ENCODE data around the gene TFCP2.

TFCP2 gene

DNA sequence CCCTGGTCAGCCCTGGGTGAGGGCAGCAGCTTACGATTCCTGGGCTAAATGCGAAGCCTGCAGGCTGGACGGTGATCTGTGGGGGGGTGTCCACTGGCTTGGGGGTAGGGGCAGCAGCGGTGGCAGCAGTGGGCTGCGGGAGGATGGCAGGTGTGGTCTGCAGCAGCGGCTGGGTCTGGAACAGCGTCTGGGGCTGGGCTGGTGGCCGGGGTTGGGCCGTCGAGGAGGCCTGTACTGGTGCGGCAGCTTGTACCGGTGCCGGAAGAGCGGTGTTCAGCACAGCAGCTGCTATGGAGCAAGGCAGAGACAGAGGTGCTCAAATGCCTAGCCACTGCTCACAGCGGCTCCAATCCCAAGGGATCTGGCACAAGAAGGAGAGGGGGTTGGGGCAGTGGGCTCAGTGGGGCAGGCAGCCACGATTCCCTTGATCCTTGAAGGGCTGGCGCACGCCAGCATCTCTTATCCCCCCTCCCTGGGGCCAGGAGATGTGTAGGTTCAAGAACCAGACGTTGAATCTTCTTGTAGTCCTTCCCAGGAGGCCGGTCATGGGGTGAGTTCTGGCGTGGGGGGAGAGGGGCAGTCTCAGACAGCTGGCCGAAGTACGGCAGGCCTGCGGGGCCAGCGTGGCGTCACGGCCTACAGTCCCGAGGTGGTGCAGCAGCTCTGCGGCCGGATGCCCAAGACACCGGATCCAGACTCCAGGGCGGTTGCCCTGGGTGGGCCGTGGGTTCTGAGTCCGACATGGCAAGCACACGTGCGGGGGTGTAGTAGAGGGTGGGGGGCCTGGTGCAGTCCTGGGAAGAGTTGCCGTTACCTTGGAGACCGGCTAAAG, 25.0 kb upstream of the TFCP2 start:
- DNase-seq (ENCODE audit: low read depth, low spot score), result no peak

DNA sequence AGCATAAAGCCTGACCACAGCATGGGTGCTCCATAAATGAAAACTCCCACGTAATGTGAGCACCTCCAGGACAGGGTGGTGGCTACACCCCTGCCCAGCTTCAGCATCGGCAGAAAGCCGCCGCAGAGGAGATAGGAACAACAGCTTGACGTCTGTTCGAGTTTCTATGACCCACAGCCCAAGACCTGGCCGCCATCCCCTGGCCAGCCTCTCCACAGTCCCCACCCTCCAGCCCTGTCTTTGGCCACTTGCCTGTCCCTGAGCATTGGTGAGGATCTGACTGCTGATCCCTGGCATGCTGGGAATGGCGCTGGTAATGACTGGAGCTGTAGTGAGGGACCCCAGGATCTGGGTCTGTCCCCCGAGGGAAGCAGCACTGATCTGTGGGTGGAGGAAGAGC, 23.6 kb upstream of the TFCP2 start:
- DNase-seq (ENCODE audit: low read depth, low spot score), result no peak

DNA sequence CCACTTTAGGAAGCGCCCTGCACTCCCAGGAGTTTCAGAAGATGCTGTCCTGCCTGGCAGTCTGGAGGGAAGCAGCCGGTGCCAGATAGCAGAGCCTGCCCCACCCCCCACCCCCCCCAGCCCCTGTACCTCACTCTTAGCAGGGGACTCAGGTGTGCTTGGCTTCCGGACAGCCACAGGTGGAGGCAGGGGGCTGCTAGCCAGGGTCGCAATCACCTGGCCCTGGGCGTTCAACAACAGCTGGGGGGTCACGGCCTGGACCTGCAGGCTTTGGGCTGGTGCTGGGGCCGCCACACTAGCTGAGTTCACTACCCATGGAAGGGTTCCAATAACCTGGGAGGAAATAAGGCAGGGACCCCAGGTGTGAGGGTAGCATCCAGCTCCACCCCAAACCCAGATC, 22.9 kb upstream of the TFCP2 start:
- no peak for DNase-seq (ENCODE audit: low read depth, low spot score)

DNA sequence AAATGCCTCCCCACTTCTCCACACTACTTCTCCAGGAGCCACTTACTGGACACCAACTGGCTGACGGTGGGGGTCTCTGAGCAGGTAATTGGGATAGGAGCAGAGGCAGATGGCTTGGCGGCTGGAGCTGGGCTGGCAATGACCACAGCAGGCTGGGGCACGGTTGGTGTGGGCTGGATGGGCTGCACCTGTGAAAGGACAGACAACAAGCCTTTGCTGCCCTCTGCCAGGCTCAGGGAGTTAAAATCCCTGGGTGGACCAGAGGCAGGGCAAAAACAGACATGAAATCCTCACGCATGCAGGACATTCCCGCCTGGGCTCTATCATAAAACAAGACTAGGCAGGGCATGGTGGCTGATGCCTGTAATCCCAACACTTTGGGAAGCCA, 19.3 kb upstream of the TFCP2 start:
- DNase-seq (ENCODE audit: low read depth, low spot score), result no peak

DNA sequence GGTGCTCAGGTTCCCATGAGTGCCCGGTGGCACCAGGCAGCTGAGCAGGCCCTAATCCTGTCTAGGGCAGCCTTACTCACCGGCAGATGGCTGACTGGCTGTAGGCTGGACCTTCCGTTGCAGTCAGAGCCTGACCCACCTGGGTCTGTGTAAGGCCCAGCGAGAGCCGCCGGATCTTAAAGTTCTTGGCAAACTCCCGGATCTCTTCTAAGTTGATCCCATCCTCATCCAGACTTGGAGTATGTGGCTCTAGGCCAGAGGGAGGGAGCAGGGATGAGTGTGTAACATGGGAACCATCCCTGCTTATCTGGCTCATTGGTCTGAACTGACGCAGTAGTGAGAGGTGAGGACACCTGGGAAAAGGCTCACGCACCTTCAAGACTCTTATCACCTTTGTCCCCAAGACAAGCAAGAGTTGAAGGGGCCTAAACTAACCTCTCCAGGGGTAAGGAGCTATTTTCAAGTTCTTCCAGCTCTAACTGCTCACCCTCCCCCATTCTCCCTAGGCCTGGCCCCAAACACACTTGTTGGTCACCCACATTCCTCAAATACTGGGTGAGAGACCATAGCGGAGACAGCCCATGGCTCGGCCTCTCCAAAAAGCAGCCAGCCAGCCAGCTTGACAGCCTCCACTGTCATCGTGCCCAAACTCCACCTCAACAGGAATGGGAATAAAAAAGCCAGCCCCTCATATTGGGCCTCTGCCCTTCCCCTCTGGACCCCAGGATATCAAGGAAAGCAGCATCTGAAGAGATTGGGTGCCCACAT, 18.8 kb upstream of the TFCP2 start:
- no peak for DNase-seq (ENCODE audit: low read depth, low spot score)

DNA sequence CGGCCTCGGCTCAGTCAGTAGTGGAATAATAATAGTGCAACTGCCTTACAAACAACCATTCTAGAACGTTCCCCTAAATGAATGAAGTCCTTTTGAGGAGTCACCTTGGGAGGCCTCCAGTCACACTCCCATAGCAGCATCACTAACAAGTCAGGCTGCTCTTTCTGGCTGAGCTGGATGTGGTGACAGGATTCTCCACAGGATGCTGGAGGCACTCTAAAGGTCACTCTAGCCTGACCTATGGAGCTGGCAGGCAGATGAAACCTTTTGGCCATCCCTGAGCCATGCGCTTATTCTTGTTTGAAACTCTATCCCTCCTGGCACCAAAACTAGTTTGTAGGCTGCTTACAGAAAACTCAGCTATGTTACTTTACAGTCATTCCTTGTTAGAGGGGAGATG, 17.9 kb upstream of the TFCP2 start:
- no peak for DNase-seq (ENCODE audit: low read depth, low spot score)

DNA sequence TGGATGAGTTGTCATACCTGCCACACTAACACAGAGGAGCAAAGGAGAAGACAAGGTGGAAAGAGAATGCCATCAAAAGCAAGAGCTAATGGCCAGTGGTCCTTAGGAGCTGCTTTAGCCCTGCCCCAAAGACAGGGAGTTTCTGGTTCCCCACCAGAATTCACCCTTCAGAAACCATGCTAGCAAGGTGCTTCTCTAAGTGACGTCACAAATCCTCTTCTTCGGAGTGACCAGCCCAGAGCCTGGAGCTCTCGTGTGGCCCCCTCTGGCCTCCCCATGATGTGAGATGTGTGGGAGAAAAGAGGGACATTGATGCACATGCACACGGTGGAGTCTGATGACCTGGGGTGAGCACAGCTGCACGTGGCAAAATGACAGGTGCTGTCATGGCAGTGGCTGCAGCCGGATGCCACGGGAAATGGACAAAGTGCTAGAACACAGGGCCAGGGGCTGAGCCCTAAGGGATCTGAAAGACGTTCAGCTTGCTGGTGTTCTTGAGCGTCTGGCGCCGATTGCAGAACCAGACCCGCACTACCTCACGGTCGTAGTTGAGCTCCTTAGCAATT, 16.9 kb upstream of the TFCP2 start:
- DNase-seq (ENCODE audit: low read depth, low spot score), result no peak

DNA sequence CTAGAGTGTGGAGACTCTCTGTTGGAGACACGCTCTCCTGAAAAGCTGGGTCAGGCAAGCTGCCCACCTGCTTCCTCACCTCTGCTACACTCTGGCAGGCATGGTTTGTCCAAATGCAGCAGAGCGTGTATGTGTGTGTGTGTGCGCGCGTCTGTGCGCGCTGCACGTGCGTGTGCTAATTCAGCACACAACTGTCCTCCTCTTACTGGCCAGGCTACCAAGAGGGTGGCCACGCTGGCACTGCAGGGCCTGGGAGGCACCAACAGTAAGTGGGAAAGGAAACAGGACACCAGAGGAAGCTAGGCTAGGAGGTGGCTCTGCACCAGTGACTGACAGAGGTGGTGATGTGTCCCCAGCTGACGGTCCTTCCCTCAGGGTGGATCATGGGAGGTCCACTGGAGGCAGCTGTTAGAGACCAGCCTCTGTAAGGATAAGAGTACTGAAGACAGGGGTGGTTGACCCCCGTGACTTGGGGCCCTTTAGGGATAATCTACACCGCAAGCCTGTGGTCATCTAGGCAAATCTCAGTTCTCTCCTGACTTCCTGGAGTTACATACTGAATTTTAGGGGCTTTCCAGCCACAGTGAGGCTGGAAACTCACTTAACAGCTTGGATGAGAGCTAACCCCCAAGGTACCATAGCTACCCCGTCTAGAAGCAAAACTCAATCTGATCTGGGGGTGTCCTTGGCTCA, 15.6 kb upstream of the TFCP2 start:
- DNase-seq (ENCODE audit: low read depth, low spot score), result no peak

DNA sequence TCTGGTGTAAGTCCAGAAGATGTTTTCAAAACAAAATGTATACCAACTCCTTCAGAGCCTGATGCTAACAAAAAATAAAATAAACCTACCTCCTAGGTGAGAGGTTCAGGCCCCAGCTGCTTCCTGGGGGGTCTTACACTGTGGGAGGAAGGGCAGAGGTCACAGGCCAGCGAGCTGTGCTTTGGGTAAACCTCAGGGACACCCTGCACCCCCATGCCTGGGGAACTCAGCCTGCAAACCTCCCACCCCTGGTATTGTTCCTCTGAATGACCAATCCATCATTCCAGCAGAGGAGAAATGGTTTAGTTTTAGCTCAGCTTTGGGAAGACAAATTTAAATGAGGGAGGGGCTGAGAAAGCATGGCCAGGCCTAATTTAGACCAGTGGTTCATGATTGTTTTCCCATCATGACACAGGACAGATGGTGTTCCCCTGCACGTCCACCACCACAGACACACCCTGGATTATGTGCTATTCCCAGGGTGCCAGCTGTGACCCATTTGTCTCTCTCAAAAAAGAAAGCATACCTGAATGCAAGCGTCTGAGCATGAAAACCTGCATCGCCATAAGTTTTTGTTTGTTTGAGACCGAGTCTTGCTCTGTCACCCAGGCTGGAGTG, 14.5 kb upstream of the TFCP2 start:
- DNase-seq (ENCODE audit: low read depth, low spot score), result no peak

DNA sequence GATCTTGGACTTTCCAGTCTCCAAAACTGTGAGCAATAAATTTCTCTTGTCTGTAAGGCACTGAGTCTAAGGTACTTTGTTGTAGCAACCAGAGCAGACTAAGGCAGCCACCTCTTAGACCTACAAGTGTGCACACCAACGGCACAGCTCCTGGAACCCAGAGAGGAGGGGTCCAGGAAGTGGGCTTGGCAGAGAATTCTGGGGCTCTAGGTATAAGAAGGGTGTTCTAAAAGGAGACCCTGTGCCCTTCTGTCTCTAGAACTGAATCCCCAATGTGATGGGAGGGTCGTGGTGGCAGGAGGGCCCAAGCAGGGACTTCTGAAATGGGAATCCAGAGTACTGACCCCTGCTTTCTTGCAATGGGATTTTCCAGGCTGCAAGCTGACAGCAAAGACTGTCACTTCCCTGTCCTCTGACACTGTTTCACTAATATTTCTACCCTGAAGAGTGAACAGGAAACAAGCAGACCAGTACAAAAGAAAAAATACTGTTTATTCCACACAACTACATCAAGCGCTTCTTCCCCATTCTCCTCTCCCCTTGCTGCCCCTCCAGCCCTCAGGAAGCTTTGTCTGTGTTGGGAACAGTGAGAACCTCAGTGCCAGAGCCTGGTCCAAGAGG, 13.6 kb upstream of the TFCP2 start:
- DNase-seq (ENCODE audit: low read depth, low spot score), result no peak

DNA sequence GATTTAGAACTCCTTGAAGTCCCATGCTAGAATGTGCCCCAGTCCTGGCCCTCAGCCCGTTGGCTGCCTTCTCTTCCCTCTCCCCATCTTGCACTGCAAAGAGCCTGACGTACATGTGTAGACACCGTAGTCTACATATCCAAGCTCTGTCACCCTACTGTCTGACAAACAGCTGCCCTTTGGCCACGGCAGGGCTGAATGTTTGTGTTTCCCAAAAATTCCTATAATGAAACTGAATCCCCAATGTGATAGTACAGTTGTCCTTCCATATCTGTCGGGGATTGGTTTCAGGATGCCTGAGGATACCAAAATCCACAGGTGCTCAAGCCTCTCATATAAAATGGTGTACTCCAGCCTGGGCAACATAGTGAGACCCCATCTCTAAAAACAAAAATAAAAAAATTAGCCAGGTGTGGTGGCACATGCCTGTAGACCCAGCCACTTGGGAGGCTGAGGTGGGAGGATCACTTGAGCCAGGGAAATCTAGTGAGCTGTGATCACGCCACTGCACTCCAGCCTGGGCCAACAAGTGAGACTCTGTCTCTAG, 12.3 kb upstream of the TFCP2 start:
- DNase-seq (ENCODE audit: low read depth, low spot score), result no peak

DNA sequence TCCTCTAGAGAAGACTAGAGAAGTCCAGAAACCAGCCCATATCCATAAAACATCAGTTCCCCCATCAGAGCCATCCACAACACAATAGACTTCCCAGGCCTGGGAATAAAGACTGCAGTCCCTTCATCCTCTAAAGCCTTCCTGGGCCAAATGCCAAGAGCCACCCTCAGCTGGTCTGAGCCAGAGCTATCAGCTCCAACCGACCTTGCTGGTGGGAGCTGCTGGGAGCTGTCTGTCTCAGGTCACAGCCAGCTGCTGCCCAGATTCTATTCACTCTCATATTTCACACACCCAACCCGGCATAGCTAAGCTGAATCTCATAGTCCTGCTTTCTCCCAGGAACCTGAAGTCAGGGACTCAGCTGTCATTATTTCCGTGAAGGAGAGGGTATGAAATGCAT, 10.9 kb upstream of the TFCP2 start:
- no peak for DNase-seq (ENCODE audit: low read depth, low spot score)

DNA sequence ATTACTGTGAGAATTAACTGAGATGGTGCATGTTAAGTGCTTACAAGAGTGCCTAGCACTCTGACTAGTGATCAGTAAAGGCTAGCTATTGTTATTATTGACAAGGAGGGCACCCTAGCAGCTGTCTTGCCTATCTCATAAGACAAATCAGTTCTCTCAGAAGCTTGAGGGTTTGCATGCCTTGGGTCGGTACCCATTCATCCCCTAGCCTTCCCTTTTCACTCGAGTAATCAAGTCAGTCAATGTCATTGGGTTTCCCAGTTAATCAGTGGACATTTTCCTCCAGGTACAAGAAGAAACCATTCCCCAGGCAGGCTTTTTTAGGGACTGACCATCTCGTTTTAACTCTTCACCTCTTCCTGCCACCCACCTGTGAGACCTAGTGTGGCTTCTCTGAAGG, 10.4 kb upstream of the TFCP2 start:
- DNase-seq (ENCODE audit: low read depth, low spot score), result no peak

DNA sequence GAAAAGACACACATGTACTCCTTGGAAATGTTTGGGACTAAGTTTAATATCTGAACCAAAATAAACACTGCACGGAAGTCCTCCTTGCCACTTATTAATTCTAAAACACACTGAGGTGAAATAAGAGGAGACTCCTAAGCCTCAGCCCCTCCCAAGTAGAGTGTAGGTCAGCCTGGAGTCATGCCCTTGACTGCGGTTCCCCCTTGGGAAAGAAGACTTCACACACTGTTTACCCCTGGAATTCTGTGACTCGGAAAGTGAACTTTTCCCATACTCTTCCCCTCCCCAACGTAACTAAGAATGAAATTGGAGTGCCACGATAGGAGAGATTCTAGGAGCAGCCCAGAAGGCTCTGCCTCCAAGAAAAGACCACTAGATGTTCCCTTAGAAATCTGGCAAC, 8.6 kb upstream of the TFCP2 start:
- DNase-seq (ENCODE audit: low read depth, low spot score), result no peak

DNA sequence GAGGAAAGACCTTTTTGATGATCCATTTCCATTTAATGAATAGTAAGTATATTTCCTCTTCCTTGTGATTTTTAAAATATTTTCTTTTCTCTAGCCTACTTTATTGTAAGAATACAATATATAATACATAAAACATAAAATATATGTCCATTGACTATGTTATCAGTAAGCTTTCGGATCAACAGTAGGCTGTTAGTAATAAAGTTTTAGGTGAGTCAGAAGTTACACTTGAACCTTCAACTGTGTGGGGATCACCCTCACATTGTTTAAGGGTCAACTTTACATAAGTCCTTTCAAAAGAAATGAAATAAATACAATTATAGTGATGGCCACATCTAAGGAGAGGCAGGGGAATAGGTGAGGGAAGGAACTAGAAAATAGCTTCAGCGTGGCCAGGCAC, 5.0 kb upstream of the TFCP2 start:
- DNase-seq (ENCODE audit: low read depth, low spot score), result no peak

DNA sequence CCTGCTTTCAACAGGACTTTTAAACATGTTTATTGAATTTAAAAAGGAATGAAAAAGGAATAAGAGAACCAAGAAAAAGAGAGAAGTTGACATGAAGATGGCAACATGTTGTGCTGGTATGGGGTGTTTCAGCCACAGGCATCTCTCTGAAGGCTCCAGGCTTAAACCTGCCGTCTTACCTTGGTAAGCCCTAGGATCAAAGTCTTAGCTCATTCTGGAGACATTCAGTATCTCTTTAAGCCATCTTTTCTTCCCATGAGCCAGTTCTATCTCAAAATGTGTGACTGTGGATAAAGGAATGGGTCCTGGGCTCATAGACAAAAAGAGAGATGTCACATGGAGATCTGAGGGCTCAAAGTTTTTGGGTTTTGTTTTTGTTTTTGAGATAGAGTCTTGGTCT, 1.6 kb upstream of the TFCP2 start:
- no peak for DNase-seq (ENCODE audit: low read depth, low spot score)

DNA sequence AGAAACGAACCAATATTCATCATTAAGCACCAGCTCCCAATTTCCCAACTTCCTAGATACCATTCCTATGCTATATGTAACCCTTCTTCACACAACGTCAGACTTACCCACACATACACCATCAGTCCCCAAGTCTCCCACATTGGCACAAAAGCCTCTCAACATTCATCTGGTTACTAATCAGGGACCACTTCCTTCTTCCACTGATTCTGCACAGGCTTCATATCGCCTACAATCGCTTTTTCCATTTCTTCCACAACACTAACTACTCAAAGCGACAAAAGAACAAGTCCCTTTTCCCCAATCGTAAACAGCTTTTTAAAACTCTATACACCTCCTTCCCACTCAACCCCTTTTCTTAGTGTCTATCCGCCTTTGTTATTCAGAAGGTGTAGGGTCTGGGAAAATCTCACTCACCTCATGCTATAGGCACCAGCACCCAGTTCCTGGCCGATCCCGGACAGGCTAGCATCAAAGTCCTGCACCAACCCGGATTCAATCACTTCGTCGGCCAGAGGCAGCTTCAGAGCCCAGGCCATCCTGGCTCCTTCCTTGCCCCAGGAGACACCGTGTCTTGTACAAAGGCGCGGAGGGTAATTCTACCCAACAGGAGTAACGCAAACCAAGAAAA, 936 bp downstream of the TFCP2 start:
- DNase-seq (ENCODE audit: low read depth, low spot score), result no peak

DNA sequence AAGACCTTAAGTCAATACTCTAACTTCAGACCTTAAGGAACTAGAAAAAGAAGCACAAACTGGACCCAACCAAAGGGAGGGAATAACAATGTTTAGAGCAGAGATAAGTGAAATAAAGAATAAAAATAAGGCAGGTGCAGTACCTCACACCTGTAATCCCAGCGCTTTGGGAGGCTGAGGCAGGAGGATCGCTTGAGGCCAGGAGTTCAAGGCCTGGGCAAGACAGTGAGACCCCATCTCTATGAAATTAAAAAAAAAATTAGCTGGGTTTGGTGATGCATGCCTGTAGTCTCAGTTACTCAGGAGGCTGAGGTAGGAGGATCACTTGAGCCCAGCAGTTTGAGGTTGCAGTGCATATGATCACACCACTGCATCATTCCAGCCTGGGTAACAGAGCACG, 9.1 kb downstream of the TFCP2 start:
- DNase-seq (ENCODE audit: low read depth, low spot score), result no peak

DNA sequence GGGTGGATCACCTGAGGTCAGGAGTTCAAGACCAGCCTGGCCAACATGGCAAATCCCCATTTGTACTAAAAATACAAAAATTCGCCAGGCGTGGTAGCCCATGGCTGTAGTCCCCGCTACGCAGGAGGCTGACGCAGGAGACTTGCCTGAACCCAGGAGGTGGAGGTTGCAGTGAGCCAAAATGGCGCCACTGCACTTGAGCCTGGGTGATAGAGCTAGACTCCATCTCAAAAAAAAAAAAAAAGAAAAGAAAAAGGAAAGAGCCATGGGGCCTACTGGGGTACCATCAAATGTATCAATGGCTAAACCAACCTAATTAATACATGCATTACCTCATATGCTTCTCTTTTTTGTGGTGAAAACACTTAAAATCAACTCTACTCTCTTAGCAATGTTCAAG, 10.7 kb downstream of the TFCP2 start:
- DNase-seq (ENCODE audit: low read depth, low spot score), result no peak

DNA sequence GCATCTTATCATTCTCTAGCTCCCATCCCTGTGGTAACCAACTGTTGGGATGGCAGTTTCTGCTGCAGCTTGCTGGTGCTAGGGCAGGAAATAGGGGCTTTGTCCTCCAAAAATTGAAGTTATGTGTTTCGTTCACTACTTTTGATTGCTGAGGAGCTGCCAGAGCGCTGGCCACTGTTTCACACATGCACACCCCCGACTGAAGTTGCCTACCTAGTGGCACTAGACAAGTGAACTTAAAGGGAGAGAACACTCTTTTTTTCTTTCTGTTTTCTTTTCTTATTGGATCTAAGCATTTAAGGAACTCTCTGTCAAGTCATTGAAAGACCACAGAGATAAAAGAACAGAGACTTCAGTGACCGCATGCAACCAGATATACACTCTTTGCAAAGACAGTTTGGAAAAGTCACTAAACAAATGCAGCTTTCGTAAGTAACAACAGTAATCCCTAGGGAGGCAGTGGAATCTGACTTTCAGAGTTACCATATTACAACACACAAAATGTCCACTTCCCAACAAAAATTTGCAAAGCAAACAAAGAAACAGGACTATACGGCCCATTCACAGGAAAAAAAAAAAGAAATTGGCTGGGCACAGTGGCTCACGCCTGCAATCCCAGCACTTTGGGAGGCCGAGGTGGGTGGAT, 12.0 kb downstream of the TFCP2 start:
- DNase-seq (ENCODE audit: low read depth, low spot score), result no peak

Measured in activated CD4-positive, CD25-positive, alpha-beta regulatory T cell treated with anti-CD3 and anti-CD28 coated beads, Interleukin-2, amount 50 U/mL, for 16 hours (primary cell).